K562 (cell line): ENCODE results near the gene TAPBPL. TPM values are rescaled to one million over a fixed set of nuclear protein-coding genes. Genes with fewer than 3 reads are reported as not detected.

Experiments
- CAMTA2 ChIP-seq: fragments of 250-450 bp; sonication (Bioruptor Pico); conservative IDR thresholded peaks from 2 replicates; pipeline ENCODE4 v1.5.1; 2022
- CCAR2 ChIP-seq: fragments of 200-400 bp; formaldehyde crosslinking; IDR thresholded peaks from 2 replicates; pipeline ENCODE4 v1.6.1; 2017; ENCODE audit warnings: mild to moderate bottlenecking, low read depth, low read length
- CEBPB ChIP-seq: fragments of 450-650 bp; IDR thresholded peaks from 2 replicates; pipeline ENCODE4 v1.6.1; 2016; ENCODE audit warnings: missing genetic modification characterization, missing compliant biosample characterization
- DNMT1 ChIP-seq: fragments of 450-650 bp; IDR thresholded peaks from 2 replicates; pipeline ENCODE4 v1.6.1; 2016; ENCODE audit warnings: antibody characterized with exemption, mild to moderate bottlenecking
- ETV6 ChIP-seq, 3 experiments: fragments of 150-350 bp in 1 of 3; sonication (generic) in 1 of 3; formaldehyde crosslinking in 1 of 3; IDR thresholded peaks; 2 replicates each; pipeline versions ENCODE4 v1.6.1 to v1.8.0; 2014 to 2022; ENCODE audit warnings: borderline replicate concordance in 2 of 3, low read depth in 2 of 3, antibody characterized with exemption in 1 of 3, low read length in 1 of 3, mild to moderate bottlenecking in 1 of 3, missing genetic modification reagents in 1 of 3
- HDGF ChIP-seq: fragments of 450-650 bp; IDR thresholded peaks from 2 replicates; pipeline ENCODE4 v1.6.1; 2016
- MTA1 ChIP-seq: fragments of 450-650 bp; IDR thresholded peaks from 2 replicates; pipeline ENCODE4 v1.6.1; 2017; ENCODE audit warnings: borderline replicate concordance
- NCOA4 ChIP-seq: fragments of 450-650 bp; IDR thresholded peaks from 2 replicates; pipeline ENCODE4 v1.6.1; 2018; ENCODE audit warnings: mild to moderate bottlenecking; ENCODE audit not compliant: partially characterized antibody
- PURB ChIP-seq: sonication (generic); formaldehyde crosslinking; IDR thresholded peaks from 2 replicates; pipeline ENCODE4 v1.9.0; 2021; ENCODE audit warnings: low read depth, mild to moderate bottlenecking, missing genetic modification reagents
- SRSF9 ChIP-seq: fragments of 200-400 bp; formaldehyde crosslinking; IDR thresholded peaks from 2 replicates; pipeline ENCODE4 v1.6.1; 2017; ENCODE audit warnings: low read depth, low read length, borderline replicate concordance
- TBL1XR1 ChIP-seq, 2 experiments: IDR thresholded peaks; 2 replicates each; pipeline ENCODE4 v1.6.1; 2012; ENCODE audit warnings: improper control_type of control experiment in 2 of 2, low read length in 2 of 2, mild to moderate bottlenecking in 1 of 2
- ZFP36 ChIP-seq: fragments of 150-350 bp; IDR thresholded peaks from 2 replicates; pipeline ENCODE4 v1.6.1; 2018; ENCODE audit warnings: low read length, low read depth; ENCODE audit not compliant: partially characterized antibody
- ZNF239 ChIP-seq: fragments of 250-450 bp; sonication (Bioruptor Pico); IDR thresholded peaks from 2 replicates; pipeline ENCODE4 v1.4.0; 2020; ENCODE audit warnings: mild to moderate bottlenecking
- ZNF668 ChIP-seq: fragments of 250-450 bp; sonication (Bioruptor Pico); IDR thresholded peaks from 2 replicates; pipeline ENCODE4 v1.8.0; 2022; ENCODE audit warnings: mild to moderate bottlenecking, inconsistent platforms
- polyA plus RNA-seq, 8 experiments: library from polyadenylated mRNA; depleted of rRNA in 4 of 8; stranded (reverse) in 5 of 8; unstranded in 3 of 8; fragments of >200 nt; fragmentation: Nextera tagmentation in 2 of 8; fragmentation: Illumina TruSeq in 1 of 8; extraction: Ambion mirVana in 2 of 8; extraction: Trizol in 1 of 8; gene quantifications; 2 replicates each; pipeline versions ENCODE4 v1.2.1 to v1.2.3, GENCODE V29; 2011 to 2014; ENCODE audit warnings: inconsistent platforms in 1 of 8, missing spikeins in 1 of 8
- total RNA-seq, 7 experiments: library from RNA; depleted of rRNA in 6 of 7; stranded (reverse); fragments of >200 nt in 6 of 7; fragmentation: Illumina TruSeq in 2 of 7; extraction: Trizol in 2 of 7; gene quantifications; 2 replicates each; pipeline versions ENCODE4 v1.2.1 to v1.2.3, GENCODE V29; 2011 to 2021; ENCODE audit warnings: low replicate concordance in 1 of 7
- TF ChIP-seq, protein P1 (sequence below): fragments of 200-800 bp; sonication (Bioruptor generic); IDR thresholded peaks from 2 replicates; pipeline ENCODE4 v1.6.1; 2017; ENCODE audit warnings: missing genetic modification characterization, missing compliant biosample characterization
- TF ChIP-seq, protein P2 (sequence below): fragments of 450-650 bp; formaldehyde crosslinking; IDR thresholded peaks from 2 replicates; pipeline ENCODE4 v1.4.0; 2022; ENCODE audit warnings: missing genetic modification characterization
- TF ChIP-seq, protein P3 (sequence below): sonication (generic); formaldehyde crosslinking; IDR thresholded peaks from 2 replicates; pipeline ENCODE4 v1.4.0; 2020; ENCODE audit warnings: mild to moderate bottlenecking, missing genetic modification reagents
- TF ChIP-seq, protein P4 (sequence below): fragments of 450-650 bp; IDR thresholded peaks from 2 replicates; pipeline ENCODE4 v1.6.1; 2018; ENCODE audit not compliant: partially characterized antibody
- TF ChIP-seq, protein P5 (sequence below): sonication (generic); formaldehyde crosslinking; IDR thresholded peaks from 2 replicates; pipeline ENCODE4 v1.9.0; 2022; ENCODE audit warnings: mild to moderate bottlenecking, missing genetic modification reagents

TAPBPL gene
- total and polyA plus RNA-seq, 9 of the 15 experiments (the other 6 are each of a cell fraction or from before 2014, with no cell fraction given), result 0.29 to 1.6 (median 0.45) TPM

DNA sequence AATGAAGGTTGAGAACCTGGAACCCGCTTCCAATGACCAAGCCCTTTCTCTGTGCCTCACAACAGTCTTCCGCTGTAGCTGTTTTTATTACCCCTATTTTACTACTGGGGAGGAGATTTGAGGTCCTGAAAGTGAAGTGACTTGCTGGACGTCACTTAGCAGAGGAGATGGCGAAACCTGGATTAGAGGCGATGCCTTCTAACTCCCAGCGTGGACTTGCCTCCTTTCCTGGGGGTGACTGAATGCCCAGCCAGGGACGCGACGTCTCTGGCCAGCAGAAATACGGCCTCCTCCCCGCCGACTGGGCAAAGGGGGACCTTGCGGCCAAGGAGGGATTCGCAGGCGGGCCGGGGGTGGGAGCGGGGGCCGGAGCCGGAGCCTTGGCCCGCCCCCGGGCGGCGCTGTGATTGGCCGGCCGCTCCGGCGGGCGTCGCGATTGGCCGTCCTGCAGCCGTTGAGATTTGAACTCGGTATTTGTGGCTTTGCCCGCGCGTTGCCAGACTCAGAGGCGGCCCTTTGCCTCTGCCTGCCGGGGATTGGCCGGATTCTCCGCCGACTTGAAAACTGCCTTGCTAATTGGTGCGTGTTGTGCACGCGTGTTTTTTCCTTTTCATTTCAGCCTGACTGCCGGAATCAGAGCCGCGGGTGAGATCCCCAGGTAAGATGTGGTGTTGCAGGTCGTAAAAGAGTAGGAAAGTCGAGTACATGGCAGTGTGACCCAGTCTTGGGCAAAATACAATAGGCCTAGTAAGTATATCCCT lies 41.8 kb downstream of the TAPBPL start, which contains the start of gene NCAPD2 (continued):
- no peak for TF ChIP-seq ETV6 (IDR thresholded peaks at IDR 0.05; ENCODE audit: borderline replicate concordance in 1 of 2, low read depth in 2 of 2, low read length in 1 of 2)
- TF ChIP-seq ETV6 (CRISPR knock-in tag; IDR thresholded peaks at IDR 0.05; ENCODE audit: borderline replicate concordance), result no peak
- TF ChIP-seq, protein P1, sequence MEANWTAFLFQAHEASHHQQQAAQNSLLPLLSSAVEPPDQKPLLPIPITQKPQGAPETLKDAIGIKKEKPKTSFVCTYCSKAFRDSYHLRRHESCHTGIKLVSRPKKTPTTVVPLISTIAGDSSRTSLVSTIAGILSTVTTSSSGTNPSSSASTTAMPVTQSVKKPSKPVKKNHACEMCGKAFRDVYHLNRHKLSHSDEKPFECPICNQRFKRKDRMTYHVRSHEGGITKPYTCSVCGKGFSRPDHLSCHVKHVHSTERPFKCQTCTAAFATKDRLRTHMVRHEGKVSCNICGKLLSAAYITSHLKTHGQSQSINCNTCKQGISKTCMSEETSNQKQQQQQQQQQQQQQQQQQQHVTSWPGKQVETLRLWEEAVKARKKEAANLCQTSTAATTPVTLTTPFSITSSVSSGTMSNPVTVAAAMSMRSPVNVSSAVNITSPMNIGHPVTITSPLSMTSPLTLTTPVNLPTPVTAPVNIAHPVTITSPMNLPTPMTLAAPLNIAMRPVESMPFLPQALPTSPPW (CRISPR knock-in tag), result peak; percentile 78
- no peak for TF ChIP-seq SRSF9
- no peak for TF ChIP-seq ZFP36
- peak; percentile 34; the same call in 1 of the 2 replicates for TF ChIP-seq CEBPB (tag)
- TF ChIP-seq ZNF668, result no peak
- TF ChIP-seq PURB (CRISPR knock-in tag), result no peak
- no peak for TF ChIP-seq TBL1XR1 (IDR thresholded peaks at IDR 0.05; ENCODE audit: low read length in 2 of 2)
- TF ChIP-seq, protein P2, sequence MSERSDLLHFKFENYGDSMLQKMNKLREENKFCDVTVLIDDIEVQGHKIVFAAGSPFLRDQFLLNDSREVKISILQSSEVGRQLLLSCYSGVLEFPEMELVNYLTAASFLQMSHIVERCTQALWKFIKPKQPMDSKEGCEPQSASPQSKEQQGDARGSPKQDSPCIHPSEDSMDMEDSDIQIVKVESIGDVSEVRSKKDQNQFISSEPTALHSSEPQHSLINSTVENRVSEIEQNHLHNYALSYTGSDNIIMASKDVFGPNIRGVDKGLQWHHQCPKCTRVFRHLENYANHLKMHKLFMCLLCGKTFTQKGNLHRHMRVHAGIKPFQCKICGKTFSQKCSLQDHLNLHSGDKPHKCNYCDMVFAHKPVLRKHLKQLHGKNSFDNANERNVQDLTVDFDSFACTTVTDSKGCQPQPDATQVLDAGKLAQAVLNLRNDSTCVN (CRISPR knock-in tag), result no peak
- TF ChIP-seq CAMTA2 (CRISPR knock-in tag), result no peak
- no peak for TF ChIP-seq CCAR2
- TF ChIP-seq, protein P3, sequence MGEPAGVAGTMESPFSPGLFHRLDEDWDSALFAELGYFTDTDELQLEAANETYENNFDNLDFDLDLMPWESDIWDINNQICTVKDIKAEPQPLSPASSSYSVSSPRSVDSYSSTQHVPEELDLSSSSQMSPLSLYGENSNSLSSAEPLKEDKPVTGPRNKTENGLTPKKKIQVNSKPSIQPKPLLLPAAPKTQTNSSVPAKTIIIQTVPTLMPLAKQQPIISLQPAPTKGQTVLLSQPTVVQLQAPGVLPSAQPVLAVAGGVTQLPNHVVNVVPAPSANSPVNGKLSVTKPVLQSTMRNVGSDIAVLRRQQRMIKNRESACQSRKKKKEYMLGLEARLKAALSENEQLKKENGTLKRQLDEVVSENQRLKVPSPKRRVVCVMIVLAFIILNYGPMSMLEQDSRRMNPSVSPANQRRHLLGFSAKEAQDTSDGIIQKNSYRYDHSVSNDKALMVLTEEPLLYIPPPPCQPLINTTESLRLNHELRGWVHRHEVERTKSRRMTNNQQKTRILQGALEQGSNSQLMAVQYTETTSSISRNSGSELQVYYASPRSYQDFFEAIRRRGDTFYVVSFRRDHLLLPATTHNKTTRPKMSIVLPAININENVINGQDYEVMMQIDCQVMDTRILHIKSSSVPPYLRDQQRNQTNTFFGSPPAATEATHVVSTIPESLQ (CRISPR knock-in tag), result no peak
- TF ChIP-seq DNMT1, result no peak
- TF ChIP-seq ZNF239 (CRISPR knock-in tag), result no peak
- TF ChIP-seq, protein P4, sequence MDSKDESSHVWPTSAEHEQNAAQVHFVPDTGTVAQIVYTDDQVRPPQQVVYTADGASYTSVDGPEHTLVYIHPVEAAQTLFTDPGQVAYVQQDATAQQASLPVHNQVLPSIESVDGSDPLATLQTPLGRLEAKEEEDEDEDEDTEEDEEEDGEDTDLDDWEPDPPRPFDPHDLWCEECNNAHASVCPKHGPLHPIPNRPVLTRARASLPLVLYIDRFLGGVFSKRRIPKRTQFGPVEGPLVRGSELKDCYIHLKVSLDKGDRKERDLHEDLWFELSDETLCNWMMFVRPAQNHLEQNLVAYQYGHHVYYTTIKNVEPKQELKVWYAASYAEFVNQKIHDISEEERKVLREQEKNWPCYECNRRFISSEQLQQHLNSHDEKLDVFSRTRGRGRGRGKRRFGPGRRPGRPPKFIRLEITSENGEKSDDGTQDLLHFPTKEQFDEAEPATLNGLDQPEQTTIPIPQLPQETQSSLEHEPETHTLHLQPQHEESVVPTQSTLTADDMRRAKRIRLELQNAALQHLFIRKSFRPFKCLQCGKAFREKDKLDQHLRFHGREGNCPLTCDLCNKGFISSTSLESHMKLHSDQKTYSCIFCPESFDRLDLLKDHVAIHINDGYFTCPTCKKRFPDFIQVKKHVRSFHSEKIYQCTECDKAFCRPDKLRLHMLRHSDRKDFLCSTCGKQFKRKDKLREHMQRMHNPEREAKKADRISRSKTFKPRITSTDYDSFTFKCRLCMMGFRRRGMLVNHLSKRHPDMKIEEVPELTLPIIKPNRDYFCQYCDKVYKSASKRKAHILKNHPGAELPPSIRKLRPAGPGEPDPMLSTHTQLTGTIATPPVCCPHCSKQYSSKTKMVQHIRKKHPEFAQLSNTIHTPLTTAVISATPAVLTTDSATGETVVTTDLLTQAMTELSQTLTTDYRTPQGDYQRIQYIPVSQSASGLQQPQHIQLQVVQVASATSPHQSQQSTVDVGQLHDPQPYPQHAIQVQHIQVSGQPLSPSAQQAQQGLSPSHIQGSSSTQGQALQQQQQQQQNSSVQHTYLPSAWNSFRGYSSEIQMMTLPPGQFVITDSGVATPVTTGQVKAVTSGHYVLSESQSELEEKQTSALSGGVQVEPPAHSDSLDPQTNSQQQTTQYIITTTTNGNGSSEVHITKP, result no peak
- TF ChIP-seq, protein P5, sequence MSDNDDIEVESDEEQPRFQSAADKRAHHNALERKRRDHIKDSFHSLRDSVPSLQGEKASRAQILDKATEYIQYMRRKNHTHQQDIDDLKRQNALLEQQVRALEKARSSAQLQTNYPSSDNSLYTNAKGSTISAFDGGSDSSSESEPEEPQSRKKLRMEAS (CRISPR knock-in tag), result peak; percentile 84
- no peak for TF ChIP-seq NCOA4
- TF ChIP-seq MTA1, result no peak
- TF ChIP-seq HDGF, result no peak
